ENCODE results near the gene CDH13.

CDH13 gene

DNA sequence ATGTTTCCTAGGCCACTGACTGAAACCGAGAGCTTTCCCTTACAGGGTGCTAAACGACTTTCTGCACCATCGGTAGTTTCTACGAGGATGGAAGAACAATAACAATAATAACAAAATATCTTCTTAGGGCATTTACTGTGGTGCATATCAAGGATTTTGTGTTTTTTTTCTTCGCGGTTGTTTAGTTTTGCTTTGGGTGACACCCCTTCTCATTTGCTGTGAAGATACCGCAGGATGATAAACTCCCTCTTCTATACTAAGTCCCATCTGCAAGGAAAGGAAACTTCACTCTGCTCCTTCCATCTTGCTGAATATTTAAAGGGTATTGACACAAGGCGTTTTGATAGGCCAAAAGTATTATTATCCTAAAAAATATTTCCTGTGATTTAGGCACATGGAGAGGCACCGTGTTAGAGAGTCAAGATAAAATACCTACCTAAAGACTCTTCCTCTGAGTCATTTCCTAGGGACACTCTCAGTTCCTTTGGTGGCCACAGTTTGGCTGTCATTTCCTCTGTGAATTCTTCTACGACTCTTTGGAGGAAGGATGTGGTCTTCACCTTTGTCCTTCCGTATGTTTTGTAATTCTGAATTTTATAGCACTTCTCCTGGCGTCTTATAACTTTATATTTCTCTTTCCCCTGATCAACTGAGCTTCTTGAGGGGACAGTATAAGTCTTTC is 318.8 kb downstream of the CDH13 start:
- DNase-seq (ENCODE audit: low read depth in 2 of 2): no peak

GRCh38 chr16:82947698-82948097 is 320.9 kb downstream of the CDH13 start:
- no peak for DNase-seq (ENCODE audit: low read depth in 2 of 2)

- no peak for DNase-seq (ENCODE audit: low read depth in 2 of 2)
These were observed 322.2 kb downstream of the CDH13 start for GRCh38 chr16:82949016-82949415.

GRCh38 chr16:82953517-82953916 is 326.7 kb downstream of the CDH13 start:
- no peak for DNase-seq (ENCODE audit: low read depth in 2 of 2)

DNA sequence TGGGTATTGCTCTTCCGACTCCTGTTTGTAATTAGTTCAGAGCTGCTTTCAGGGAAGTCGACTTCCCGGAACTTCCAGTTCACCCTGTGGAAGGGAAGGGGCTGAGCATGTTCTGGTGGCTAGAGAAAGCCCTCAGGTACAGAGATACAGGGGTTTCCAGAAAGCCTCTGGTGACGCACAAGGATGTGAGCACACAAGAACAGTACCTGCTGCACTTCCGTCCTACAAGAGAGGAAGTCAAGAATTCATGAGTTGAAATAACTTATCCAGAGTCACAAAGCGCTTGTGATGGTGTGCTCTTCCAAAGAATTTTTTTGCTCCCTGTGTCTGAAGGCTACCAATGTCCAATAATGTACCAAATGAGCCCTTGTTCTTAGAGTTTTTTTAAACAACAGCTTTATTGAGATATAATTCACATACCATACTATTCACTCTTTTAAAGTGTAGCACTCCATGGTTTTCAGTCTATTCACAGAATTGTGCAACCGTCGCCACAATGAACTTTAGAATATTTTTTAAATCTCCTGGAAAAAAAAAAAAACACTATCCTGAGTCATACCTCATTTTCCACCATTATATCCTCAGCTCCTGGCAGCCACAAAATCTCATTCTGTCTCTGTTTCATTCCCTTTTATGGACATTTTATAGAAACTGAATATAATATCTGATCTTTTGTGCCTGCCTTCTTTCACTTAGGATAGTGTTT is 327.6 kb downstream of the CDH13 start:
- no peak for DNase-seq (ENCODE audit: low read depth in 2 of 2)

- DNase-seq (ENCODE audit: low read depth in 2 of 2): no peak
These were observed 329.1 kb downstream of the CDH13 start for GRCh38 chr16:82955741-82956348.

DNA sequence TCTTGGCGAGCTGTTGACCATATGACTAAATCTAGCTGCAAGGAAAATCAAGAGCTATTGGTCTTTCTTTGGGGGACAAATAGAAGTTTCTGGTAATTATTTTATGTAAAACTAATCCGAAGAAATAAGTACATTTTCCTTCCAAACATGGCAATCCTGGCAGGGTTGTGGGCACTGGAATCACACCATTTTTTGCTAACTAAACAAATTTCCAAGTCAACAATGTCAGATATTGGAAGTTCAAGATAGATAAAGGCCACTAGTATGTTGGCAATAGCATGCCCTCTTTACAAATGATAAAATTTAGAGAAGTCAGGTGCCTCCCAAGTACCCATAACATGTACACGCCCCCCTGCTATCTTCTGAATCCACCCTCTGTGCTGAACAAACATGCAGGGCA is 330.4 kb downstream of the CDH13 start:
- no peak for DNase-seq (ENCODE audit: low read depth in 2 of 2)

DNA sequence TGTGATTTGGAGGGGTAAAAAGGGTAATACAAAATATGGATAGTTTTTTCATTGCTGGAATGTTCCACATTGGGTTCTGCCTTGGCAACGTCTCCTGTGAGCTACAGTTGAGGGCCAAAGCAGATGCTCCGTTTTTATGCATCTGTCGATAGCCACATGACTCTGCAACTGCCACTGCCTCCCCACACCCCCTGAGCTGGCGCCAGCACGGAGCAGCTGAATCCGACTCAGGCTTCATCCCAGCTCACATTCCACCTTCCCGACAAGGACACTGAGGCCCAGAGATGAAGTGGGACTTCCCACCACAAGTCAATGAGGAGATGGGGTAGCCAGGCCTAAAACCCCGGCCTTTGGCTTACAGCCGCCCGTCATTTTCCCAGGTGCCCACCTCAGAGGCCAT is 334.1 kb downstream of the CDH13 start:
- no peak for DNase-seq (ENCODE audit: low read depth in 2 of 2)

- no peak for DNase-seq (ENCODE audit: low read depth in 2 of 2)
These were observed 336.9 kb downstream of the CDH13 start for GRCh38 chr16:82963653-82964052.

GRCh38 chr16:82965808-82966207 is 339.0 kb downstream of the CDH13 start:
- DNase-seq (ENCODE audit: low read depth in 2 of 2): no peak

GRCh38 chr16:82967424-82967823 is 340.7 kb downstream of the CDH13 start:
- no peak for DNase-seq (ENCODE audit: low read depth in 2 of 2)

- DNase-seq (ENCODE audit: low read depth in 2 of 2): no peak
These were observed 344.4 kb downstream of the CDH13 start for GRCh38 chr16:82971126-82971525.

- no peak for DNase-seq (ENCODE audit: low read depth in 2 of 2)
These were observed 345.7 kb downstream of the CDH13 start for GRCh38 chr16:82972331-82972919.

DNA sequence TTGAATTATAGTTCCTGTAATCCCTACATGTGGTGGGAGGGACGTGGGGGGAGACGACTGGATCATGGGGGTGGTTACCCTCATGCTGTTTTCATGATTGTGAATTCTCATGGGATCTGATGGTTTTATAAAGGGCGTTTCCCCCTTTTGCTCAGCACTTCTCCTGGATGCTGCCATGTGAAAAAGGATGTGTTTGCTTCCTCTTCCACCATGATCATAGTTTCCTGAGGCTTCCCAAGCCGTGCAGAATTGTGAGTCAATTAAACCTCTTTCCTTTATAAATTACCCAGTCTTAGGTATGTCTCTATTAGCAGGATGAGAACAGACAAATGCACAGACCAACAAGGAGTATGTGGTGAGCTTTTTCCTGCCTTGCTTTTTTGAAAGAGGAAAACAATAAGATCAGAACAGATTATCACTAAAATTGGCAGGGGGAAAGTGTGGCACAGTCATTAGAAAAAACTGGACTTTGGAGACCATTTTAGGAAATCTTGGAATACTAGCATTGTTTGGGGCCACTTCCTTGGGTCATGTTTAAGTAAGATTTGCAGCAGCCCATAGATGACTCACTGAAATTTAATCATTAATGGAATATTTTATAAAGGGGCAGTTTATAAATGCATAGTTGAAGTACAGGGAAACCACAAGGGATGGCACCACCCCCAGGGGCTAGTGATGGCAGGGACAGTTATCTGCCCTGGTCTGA is 352.8 kb downstream of the CDH13 start:
- DNase-seq (ENCODE audit: low read depth in 2 of 2): no peak

- DNase-seq (ENCODE audit: low read depth in 2 of 2): no peak
These were observed 354.0 kb downstream of the CDH13 start for GRCh38 chr16:82980810-82981209.

- no peak for DNase-seq (ENCODE audit: low read depth in 2 of 2)
These were observed 361.0 kb downstream of the CDH13 start for GRCh38 chr16:82987767-82988166.

DNA sequence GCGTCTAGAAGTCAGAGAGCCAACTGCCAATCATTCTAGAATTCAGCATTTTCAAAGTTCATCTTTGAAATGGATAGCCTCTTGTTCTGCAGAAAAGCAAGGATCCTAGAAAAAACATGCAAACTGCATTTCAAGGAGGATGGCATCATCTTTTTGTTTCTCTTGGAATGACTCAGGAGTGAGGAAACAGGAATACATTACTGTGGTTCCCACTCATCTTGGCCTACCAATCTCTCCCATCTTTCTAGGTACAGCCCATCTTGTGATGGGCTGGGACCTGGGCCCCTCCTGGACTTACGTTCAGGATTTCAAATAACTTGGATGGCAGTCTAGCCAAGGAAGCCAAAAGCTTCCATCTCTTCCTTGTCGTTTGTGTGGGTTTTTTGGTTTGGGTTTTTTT is 363.4 kb downstream of the CDH13 start:
- DNase-seq (ENCODE audit: low read depth in 2 of 2): no peak

- DNase-seq (ENCODE audit: low read depth in 2 of 2): no peak
These were observed 364.6 kb downstream of the CDH13 start for GRCh38 chr16:82991410-82991809.

DNA sequence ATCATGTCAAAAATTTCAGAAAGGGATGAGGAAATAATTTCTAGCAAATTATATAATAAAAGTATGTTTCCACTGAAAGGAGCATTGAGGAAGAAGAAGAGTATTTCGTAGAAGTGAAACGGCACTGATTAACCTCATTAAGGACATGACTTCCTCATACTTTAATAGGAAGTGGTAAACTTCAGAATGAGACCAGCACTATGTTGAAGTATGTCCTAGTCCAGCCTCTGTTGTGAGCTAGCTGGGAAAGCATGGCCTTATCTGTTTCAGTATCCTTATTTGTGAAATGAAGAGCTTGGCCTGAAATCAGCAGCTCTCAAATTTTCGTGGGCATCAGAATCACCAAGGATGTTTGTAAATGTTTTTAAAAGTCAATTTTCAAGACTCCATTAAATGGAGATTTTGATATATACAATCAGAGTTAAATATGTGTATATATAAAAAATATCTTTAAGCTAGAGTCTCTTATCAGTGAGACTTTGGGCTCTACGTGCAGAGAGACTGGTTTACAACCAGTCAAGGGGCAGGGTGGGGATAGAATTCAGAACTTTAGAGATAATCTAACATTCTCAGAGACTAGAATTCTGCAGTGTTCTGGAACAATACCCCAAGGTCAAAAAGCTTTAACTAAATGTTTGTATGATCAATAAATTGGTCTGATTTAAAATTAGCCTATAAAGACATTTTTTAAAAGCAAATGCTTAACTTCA is 365.4 kb downstream of the CDH13 start:
- no peak for DNase-seq (ENCODE audit: low read depth in 2 of 2)

DNA sequence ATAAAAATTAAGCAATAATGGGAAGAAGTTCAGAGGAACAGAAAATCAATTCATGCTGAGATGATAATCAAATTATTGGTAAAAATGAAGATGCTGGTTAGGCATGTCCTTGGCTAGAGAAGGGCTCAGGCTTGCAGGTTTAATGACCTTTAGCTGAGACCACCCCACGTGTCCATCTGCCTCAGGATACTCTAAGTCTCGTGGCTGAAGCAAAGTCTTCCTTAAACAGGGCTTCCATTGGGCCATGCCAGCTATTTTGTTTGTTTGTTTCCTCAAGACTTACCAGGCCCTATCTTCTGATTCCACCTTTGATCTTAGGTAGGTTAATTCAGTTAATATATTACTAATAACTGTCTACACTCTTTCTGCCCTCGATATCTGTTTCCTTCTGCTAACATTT is 366.0 kb downstream of the CDH13 start:
- DNase-seq (ENCODE audit: low read depth in 2 of 2): no peak

DNA sequence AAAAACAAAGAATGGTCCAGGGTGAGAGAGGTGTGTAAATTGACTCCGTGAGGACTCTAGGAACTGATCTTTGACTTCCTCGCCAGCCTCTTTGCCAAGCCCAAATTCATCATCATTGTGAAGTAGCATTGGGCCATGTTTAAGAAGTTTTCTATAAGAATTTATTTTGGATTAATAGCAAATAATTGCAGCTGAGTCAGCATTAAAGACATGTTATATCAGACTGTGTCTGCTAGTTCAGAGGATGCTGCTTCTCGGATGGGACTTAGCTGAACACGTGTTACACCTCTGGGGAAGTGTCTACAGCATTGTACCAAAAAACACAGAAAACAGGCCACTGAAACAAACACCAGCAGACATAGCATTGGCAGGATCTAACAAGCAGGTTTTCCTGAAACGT is 366.6 kb downstream of the CDH13 start:
- no peak for DNase-seq (ENCODE audit: low read depth in 2 of 2)

DNA sequence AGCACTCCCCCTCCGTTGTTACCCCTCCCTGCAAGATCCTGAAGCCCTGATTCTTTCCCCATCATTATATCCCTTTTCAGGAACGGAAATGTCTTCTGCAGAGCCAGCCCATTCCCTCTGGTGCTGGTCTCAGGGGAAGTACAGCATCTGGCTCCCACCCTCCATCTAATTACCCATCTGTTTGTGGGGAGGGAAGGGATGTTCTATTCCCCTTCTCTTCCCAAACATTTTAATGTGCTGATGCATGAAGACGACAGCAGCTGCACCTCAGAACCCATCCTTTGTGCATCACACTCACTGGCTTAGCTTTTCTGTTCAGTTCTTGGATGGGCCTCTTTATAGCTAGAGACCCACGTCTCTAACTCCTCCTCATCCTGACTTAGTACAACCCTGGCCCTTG is 367.2 kb downstream of the CDH13 start:
- no peak for DNase-seq (ENCODE audit: low read depth in 2 of 2)

All from stimulated activated CD4-positive, alpha-beta T cell treated with anti-CD3 and anti-CD28 coated beads, Interleukin-4, amount 100 ng/mL, for 48 hours (primary cell).